RWPE2 (cell line): ENCODE measurements around the gene PEAK1.

Source experiments
- ATAC-seq: fragments of 200-7000 bp; cut with Tn5 transposase; 3 replicates; pipeline ENCODE4 v1.9.1; 2021; ENCODE audit warnings: low read depth
- DNase-seq: peaks from one replicate; pipeline ENCODE4 v3.0.0-alpha.2; 2020; ENCODE audit warnings: low spot score
- H3K27ac ChIP-seq: fragments of 450-650 bp; 2 replicates; pipeline ENCODE4 v1.5.1; 2017; ENCODE audit warnings: mild to moderate bottlenecking; ENCODE audit not compliant: poor library complexity, severe bottlenecking
- H3K27me3 ChIP-seq: fragments of 250-450 bp; sonication (Bioruptor Pico); 2 replicates; pipeline ENCODE4 v1.5.1; 2021; ENCODE audit warnings: mild to moderate bottlenecking, moderate library complexity; ENCODE audit not compliant: insufficient read depth, poor library complexity, severe bottlenecking
- H3K36me3 ChIP-seq: fragments of 250-450 bp; sonication (Bioruptor Pico); 2 replicates; pipeline ENCODE4 v1.5.1; 2020; ENCODE audit warnings: low read depth, mild to moderate bottlenecking, moderate library complexity
- H3K4me1 ChIP-seq: fragments of 250-450 bp; sonication (Bioruptor Pico); 2 replicates; pipeline ENCODE4 v1.5.1; 2021; ENCODE audit warnings: mild to moderate bottlenecking, moderate library complexity; ENCODE audit not compliant: insufficient read depth, poor library complexity, severe bottlenecking
- H3K4me3 ChIP-seq: fragments of 250-450 bp; sonication (Bioruptor Pico); 2 replicates; pipeline ENCODE4 v1.5.1; 2021; ENCODE audit warnings: mild to moderate bottlenecking, moderate library complexity; ENCODE audit not compliant: severe bottlenecking
- H3K9me3 ChIP-seq: fragments of 250-450 bp; sonication (Bioruptor Pico); 2 replicates; pipeline ENCODE4 v1.5.1; 2021; ENCODE audit warnings: mild to moderate bottlenecking, moderate library complexity; ENCODE audit not compliant: severe bottlenecking
- CTCF ChIP-seq: fragments of 450-650 bp; IDR thresholded peaks from one replicate; pipeline ENCODE4 v1.5.1; 2017; ENCODE audit warnings: mild to moderate bottlenecking, moderate library complexity; ENCODE audit not compliant: poor library complexity, severe bottlenecking

Gene PEAK1

DNA sequence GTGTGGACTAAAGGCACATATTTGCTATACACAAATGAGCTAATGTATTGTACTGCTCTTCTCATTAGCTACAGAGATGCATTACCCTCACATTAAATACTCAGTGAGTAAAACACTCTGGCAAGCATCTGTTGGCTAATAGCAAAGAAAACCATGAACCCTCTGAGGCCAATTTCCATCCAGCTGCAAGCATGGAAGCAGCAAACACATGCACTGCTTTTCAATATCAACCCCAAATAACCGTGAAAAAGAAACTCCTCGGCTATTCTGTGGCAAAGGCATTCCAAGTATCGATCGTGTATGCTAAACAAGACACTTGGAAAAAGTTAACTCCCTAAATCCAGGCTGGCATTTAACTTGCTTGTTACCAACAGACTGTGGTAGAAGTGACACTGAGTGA is 67.0 kb downstream of the PEAK1 start:
- no peaks in the 10 kb centered on the region for H3K9me3 ChIP-seq
- no peak overlapping the region for H3K4me3 ChIP-seq
- DNase-seq (no peak), ATAC-seq (no peak)
- peaks cover 9% of the 10 kb centered on the region for H3K4me1 ChIP-seq
- H3K27ac ChIP-seq, result no peak overlapping the region
- no peak for TF ChIP-seq CTCF
- no peaks in the 10 kb centered on the region for H3K27me3 ChIP-seq
- no peaks in the 10 kb centered on the region for H3K36me3 ChIP-seq

GRCh38 chr15:77350792-77351191 is 69.1 kb downstream of the PEAK1 start:
- peaks cover 9% of the 10 kb centered on the region for H3K4me1 ChIP-seq
- no peak for TF ChIP-seq CTCF
- ATAC-seq, result no peak
- no peaks in the 10 kb centered on the region for H3K27me3 ChIP-seq
- DNase-seq, result no peak
- no peaks in the 10 kb centered on the region for H3K36me3 ChIP-seq
- no peaks in the 10 kb centered on the region for H3K9me3 ChIP-seq
- H3K27ac ChIP-seq, result no peak overlapping the region
- H3K4me3 ChIP-seq, result no peak overlapping the region

DNA sequence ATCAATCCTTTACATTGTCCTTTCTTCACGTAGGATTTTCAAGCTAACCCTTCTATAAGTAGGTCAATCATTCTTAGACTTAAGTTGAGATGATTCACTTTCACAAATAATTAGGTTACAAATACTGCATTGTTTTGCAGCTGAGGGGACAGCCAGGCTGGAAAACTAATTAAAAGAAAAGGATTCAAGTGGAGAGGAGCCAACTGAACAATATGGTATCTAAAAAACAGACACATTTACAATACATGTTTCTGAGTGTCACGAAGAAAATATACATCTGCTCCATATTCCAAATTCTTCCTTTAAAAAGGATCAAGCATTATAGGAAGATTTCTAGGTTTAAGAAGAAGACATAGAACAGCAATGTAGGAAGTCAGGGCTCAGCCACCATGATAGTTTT is 70.2 kb downstream of the PEAK1 start:
- H3K27ac ChIP-seq, result no peak overlapping the region
- no peak for DNase-seq
- H3K4me1 ChIP-seq, result peaks cover 9% of the 10 kb centered on the region
- no peaks in the 10 kb centered on the region for H3K36me3 ChIP-seq
- no peak for ATAC-seq
- no peak overlapping the region for H3K4me3 ChIP-seq
- H3K27me3 ChIP-seq, result no peaks in the 10 kb centered on the region
- H3K9me3 ChIP-seq, result no peaks in the 10 kb centered on the region
- no peak for TF ChIP-seq CTCF

DNA sequence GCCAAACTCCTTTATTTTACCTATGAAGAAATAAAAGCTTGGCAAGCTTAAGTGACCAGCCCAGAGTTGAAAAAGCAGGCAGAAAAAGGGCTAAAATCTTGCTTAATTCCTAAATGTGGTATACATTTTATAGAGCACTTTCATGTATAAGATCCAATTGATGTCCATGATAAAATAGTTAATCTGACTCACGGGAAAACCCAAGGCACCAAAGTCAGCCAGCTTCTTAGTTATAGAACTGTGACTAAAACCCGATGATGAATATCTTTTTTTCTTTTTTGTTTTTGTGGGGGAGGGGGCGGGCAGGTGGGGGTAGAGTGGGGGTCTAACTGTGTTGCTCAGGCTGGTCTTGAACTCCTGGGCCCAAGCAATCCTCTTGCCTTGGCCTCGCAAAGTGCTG is 71.4 kb downstream of the PEAK1 start:
- no peak for TF ChIP-seq CTCF
- DNase-seq (no peak), ATAC-seq (no peak)
- H3K36me3 ChIP-seq, result no peaks in the 10 kb centered on the region
- H3K4me3 ChIP-seq, result no peak overlapping the region
- H3K9me3 ChIP-seq, result no peaks in the 10 kb centered on the region
- no peaks in the 10 kb centered on the region for H3K4me1 ChIP-seq
- H3K27ac ChIP-seq, result no peak overlapping the region
- H3K27me3 ChIP-seq, result no peaks in the 10 kb centered on the region

- ATAC-seq, result no peak
- Histone ChIP-seq H3K9me3 (no peaks in the 10 kb centered on the region), H3K27me3 (no peaks in the 10 kb centered on the region), H3K27ac (no peak overlapping the region), H3K36me3 (no peaks in the 10 kb centered on the region), H3K4me3 (no peak overlapping the region), H3K4me1 (no peaks in the 10 kb centered on the region)
- no peak for DNase-seq
- TF ChIP-seq CTCF, result no peak
These were observed 72.7 kb downstream of the PEAK1 start for GRCh38 chr15:77347197-77347596.
